GM23248 (cell line): ENCODE measurements around the gene CRYBB3. TPM values are rescaled to one million over a fixed set of nuclear protein-coding genes. Genes with fewer than 3 reads are reported as not detected.

Experiments used
- DNase-seq: peaks from one replicate; pipeline ENCODE4 v3.0.0-alpha.2; 2015
- H2AFZ ChIP-seq: fragments of 200-600 bp; sonication (generic); 2 replicates; pipeline ENCODE4 v1.6.1; 2016; ENCODE audit warnings: antibody characterized with exemption
- H3F3A ChIP-seq: fragments of 200-600 bp; sonication (generic); 2 replicates; pipeline ENCODE4 v1.6.1; 2016; ENCODE audit warnings: mild to moderate bottlenecking, antibody characterized with exemption, mixed run types; ENCODE audit not compliant: insufficient read depth
- H3K27ac ChIP-seq: fragments of 200-600 bp; sonication (generic); 2 replicates; pipeline ENCODE4 v1.5.1; 2016; ENCODE audit warnings: mild to moderate bottlenecking
- H3K27me3 ChIP-seq: fragments of 200-600 bp; sonication (generic); replicated peaks from 2 replicates; pipeline ENCODE4 v1.6.1; 2016; ENCODE audit warnings: mild to moderate bottlenecking; ENCODE audit not compliant: insufficient read depth
- H3K36me3 ChIP-seq: fragments of 200-600 bp; sonication (generic); 2 replicates; pipeline ENCODE4 v1.6.1; 2016; ENCODE audit warnings: low read depth, mild to moderate bottlenecking
- H3K4me1 ChIP-seq: fragments of 200-600 bp; sonication (generic); 2 replicates; pipeline ENCODE4 v1.6.1; 2016; ENCODE audit warnings: mild to moderate bottlenecking; ENCODE audit not compliant: insufficient read depth
- H3K4me2 ChIP-seq: fragments of 200-600 bp; sonication (generic); one replicate; pipeline ENCODE4 v1.6.1; 2016; ENCODE audit warnings: mild to moderate bottlenecking; ENCODE audit not compliant: unreplicated experiment
- H3K4me3 ChIP-seq: fragments of 200-600 bp; sonication (generic); 2 replicates; pipeline ENCODE4 v1.5.1; 2016; ENCODE audit warnings: mild to moderate bottlenecking
- H3K79me2 ChIP-seq: fragments of 200-600 bp; sonication (generic); 2 replicates; pipeline ENCODE4 v1.6.1; 2016; ENCODE audit warnings: mild to moderate bottlenecking; ENCODE audit not compliant: insufficient read depth
- H3K9ac ChIP-seq: fragments of 200-600 bp; sonication (generic); 2 replicates; pipeline ENCODE4 v1.6.1; 2016; ENCODE audit warnings: mild to moderate bottlenecking
- H3K9me2 ChIP-seq: fragments of 200-600 bp; sonication (generic); 2 replicates; pipeline ENCODE4 v1.6.1; 2016; ENCODE audit warnings: mixed run types, mild to moderate bottlenecking, moderate library complexity; ENCODE audit not compliant: insufficient read depth
- H3K9me3 ChIP-seq: fragments of 200-600 bp; sonication (generic); one replicate; pipeline ENCODE4 v1.6.1; 2017; ENCODE audit warnings: low read depth
- H4K20me1 ChIP-seq: fragments of 200-600 bp; sonication (generic); 2 replicates; pipeline ENCODE4 v1.6.0; 2016; ENCODE audit not compliant: insufficient read depth
- EZH2 ChIP-seq: fragments of 200-600 bp; sonication (generic); IDR thresholded peaks from 2 replicates; pipeline ENCODE4 v1.6.1; 2018; ENCODE audit warnings: antibody characterized with exemption, mild to moderate bottlenecking; ENCODE audit not compliant: insufficient read depth, poor library complexity, severe bottlenecking
- EZH2phosphoT487 ChIP-seq: fragments of 200-600 bp; sonication (generic); IDR thresholded peaks from 2 replicates; pipeline ENCODE4 v1.6.1; 2018; ENCODE audit warnings: antibody characterized with exemption, moderate library complexity, mild to moderate bottlenecking, low read depth; ENCODE audit not compliant: insufficient read depth
- WGBS, 2 experiments: methylation state at CpG; one replicate each; pipeline ENCODE4 v1.1.6; 2015 to 2017; ENCODE audit warnings: low lambda C conversion rate in 2 of 2, low coverage in 1 of 2; ENCODE audit errors: missing lambda C conversion rate in 2 of 2; 5-methylcytosine and 5-hydroxymethylcytosine counted together
- in situ Hi-C: fragments of 300-500 bp; cut with MboI; formaldehyde crosslinking; loops from 2 replicates; pipeline ENCODE4 v1.15.0; 2020
- polyA plus RNA-seq: library from polyadenylated mRNA; unstranded; fragments of >200 nt; fragmentation: Nextera tagmentation; extraction: Ambion mirVana; gene quantifications from 2 replicates; pipeline ENCODE4 v1.2.1, GENCODE V29; 2016
- total RNA-seq: library from RNA; depleted of rRNA; stranded (reverse); fragments of >200 nt; shearing (Covaris generic); gene quantifications from 2 replicates; pipeline ENCODE4 v1.2.3, GENCODE V29; 2014

CRYBB3 gene
- total and polyA plus RNA-seq, 2 experiments from 2014 or later, result not detected

DNA sequence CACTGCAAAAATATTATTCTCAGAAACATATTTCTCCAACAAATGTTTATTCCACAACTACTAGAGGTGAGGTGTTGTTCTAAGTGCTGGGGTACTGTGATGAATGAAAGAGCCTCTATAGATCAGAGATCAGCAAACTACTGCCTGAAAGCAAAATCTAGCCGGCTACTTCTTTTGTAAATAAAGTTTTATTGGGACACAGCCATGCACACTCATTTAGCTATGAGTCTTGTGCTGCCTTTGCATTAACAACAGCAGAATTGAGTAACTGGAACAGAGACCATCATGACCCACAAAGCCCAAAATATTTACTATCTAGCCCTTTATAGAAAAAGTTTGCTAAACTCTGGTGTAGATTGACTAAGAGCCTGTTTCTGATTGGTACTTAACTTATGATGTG, 37.1 kb upstream of the CRYBB3 start:
- H3K9me2 ChIP-seq, result no peaks in the 10 kb centered on the region
- in situ Hi-C loops, result no loop called here

DNA sequence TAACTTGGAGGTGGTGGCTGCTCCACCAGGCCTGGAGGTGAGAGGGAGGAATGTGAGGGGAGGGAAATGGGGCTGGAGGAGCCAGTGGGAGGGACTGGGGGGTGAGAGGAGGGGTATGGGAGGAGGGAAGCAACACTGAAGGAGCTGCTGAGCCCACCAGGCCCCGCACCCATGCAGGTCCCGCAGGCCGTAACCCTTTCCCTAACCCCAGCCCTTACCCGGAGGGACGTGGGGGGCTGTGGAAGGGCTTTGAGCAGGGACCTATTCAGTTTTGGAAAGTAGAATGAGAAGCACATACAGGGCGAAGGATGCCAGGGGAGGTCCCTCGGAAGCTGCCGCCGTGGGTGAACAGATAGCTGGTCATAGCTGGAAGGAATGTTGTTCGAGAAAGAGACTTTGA, 33.9 kb upstream of the CRYBB3 start:
- in situ Hi-C loops, result no loop called here
- WGBS, 2 experiments, result 77 to 78% methylated on average over 7 to 10 of the region's 10 CpGs
- H2AFZ ChIP-seq, result no peak overlapping the region
- no peaks in the 10 kb centered on the region for H3K9me3 ChIP-seq
- no peaks in the 10 kb centered on the region for H3K9me2 ChIP-seq
- H3F3A ChIP-seq, result no peaks in the 10 kb centered on the region
- H3K4me2 ChIP-seq, result no peak overlapping the region
- H3K4me3 ChIP-seq, result no peak overlapping the region
- no peak overlapping the region for H3K27ac ChIP-seq
- H3K4me1 ChIP-seq, result no peaks in the 10 kb centered on the region
- H3K27me3 ChIP-seq, result no peaks in the 10 kb centered on the region
- no peaks in the 10 kb centered on the region for H4K20me1 ChIP-seq
- TF ChIP-seq EZH2 (no peak), EZH2phosphoT487 (no peak)
- no peak for DNase-seq
- no peak overlapping the region for H3K9ac ChIP-seq
- no peaks in the 10 kb centered on the region for H3K36me3 ChIP-seq
- H3K79me2 ChIP-seq, result no peaks in the 10 kb centered on the region

More for the DNA sequence above, 37.1 kb upstream of the CRYBB3 start:
- Histone ChIP-seq H3K9me3 (no peaks in the 10 kb centered on the region), H3K27ac (no peak overlapping the region), H3K27me3 (no peaks in the 10 kb centered on the region), H3K79me2 (no peaks in the 10 kb centered on the region), H3K4me3 (no peak overlapping the region), H4K20me1 (no peaks in the 10 kb centered on the region), H2AFZ (no peak overlapping the region), H3K36me3 (no peaks in the 10 kb centered on the region), H3F3A (no peaks in the 10 kb centered on the region), H3K4me2 (no peak overlapping the region), H3K9ac (no peak overlapping the region), H3K4me1 (no peaks in the 10 kb centered on the region)
- DNase-seq, result no peak
- WGBS, 2 experiments, result 55 to 71% methylated on average over 1 of the region's 1 CpG
- TF ChIP-seq EZH2phosphoT487 (no peak), EZH2 (no peak)

DNA sequence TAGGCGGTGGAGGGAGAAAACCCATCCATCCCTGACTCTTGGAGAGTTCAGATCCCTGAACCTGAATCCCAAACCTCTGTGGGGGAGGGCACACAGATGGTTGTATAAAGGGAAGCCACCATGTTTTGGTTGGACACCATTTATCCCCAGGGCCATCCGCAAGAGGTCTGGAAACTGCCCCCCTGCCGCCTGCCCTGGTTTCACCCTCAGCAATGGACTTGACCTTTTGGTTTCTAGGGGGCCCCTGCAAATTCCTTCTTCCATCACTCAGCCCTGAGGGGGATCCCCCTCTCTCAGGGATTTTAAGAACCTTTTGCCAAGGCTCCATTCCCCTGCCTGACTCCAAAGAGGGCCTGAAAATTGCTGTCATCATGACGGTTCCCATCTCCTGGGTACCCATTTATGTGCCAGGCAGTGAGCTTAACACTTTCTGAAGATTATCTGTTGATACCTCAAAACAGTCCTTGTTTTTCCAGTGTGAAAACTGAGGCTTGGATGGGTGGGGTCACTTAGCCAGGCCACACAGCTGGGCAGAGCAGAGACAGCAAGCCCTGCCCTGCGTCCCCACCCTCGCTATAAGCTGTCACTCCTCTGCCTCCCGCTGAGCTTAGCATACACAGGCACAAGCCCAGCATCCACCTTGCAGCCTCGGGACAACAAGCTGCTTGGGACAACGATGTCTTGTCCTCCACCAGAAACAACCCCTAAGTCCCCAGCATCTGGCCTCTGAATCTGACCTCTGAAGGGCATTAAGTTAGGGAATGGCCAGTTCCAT, 33.2 kb upstream of the CRYBB3 start:
- Histone ChIP-seq H4K20me1 (no peaks in the 10 kb centered on the region), H3K27ac (no peak overlapping the region), H3K9me2 (no peaks in the 10 kb centered on the region), H3K9ac (no peak overlapping the region), H3F3A (no peaks in the 10 kb centered on the region), H3K9me3 (no peaks in the 10 kb centered on the region), H3K79me2 (no peaks in the 10 kb centered on the region), H3K4me2 (no peak overlapping the region), H3K27me3 (no peaks in the 10 kb centered on the region), H3K36me3 (no peaks in the 10 kb centered on the region), H3K4me3 (no peak overlapping the region), H2AFZ (no peak overlapping the region), H3K4me1 (no peaks in the 10 kb centered on the region)
- WGBS, 2 experiments, result 55 to 58% methylated on average over 9 of the region's 9 CpGs
- in situ Hi-C loops, result no loop called here
- TF ChIP-seq EZH2phosphoT487, result no peak
- no peak for TF ChIP-seq EZH2
- no peak for DNase-seq

DNA sequence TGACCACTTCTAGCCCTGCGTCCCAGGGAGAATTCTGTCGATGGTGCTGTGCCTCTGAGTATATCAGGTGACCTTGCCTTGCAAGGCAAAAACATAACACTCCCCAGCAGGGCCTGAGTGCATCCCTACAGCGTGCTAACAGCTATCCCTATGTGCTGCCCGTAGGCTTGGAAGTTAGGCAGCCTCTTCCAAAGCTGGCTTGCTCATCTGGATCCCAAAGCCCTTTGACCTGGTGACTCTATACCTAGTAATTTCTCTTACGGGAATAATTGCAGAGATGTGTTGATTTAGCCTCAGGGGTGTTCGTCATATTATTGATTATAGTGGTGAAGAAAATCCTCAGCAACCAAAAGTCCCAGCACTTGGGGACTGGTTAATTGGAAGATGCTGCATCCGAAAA, 32.6 kb upstream of the CRYBB3 start:
- H3K9ac ChIP-seq, result no peak overlapping the region
- no peaks in the 10 kb centered on the region for H3K9me2 ChIP-seq
- no peak overlapping the region for H2AFZ ChIP-seq
- H3K4me3 ChIP-seq, result no peak overlapping the region
- in situ Hi-C loops, result no loop called here
- H4K20me1 ChIP-seq, result no peaks in the 10 kb centered on the region
- TF ChIP-seq EZH2 (no peak), EZH2phosphoT487 (no peak)
- DNase-seq, result no peak
- no peaks in the 10 kb centered on the region for H3K27me3 ChIP-seq
- WGBS, 2 experiments, result 58 to 59% methylated on average over 7 of the region's 7 CpGs
- H3K27ac ChIP-seq, result no peak overlapping the region
- H3K4me2 ChIP-seq, result no peak overlapping the region
- no peaks in the 10 kb centered on the region for H3K4me1 ChIP-seq
- H3K79me2 ChIP-seq, result no peaks in the 10 kb centered on the region
- H3K36me3 ChIP-seq, result no peaks in the 10 kb centered on the region
- H3K9me3 ChIP-seq, result no peaks in the 10 kb centered on the region
- no peaks in the 10 kb centered on the region for H3F3A ChIP-seq
